Lower lobe of right lung (tissue), 2 donors: ENCODE results near the gene YIPF1. TPM values are rescaled to one million over a fixed set of nuclear protein-coding genes. Genes with fewer than 3 reads are reported as not detected.

Experiments
- ATAC-seq, 2 donors: fragments of 200-7000 bp; cut with Tn5 transposase; one replicate each; pipeline ENCODE4 v1.9.1; 2020 to 2022; ENCODE audit warnings: mild to moderate bottlenecking in 2 of 2, moderate library complexity in 2 of 2
- DNase-seq: peaks from one replicate; pipeline ENCODE4 v3.0.0-alpha.2; 2020
- H3K27ac ChIP-seq: fragments of 200-600 bp; one replicate; pipeline ENCODE4 v1.8.0; 2022
- H3K27me3 ChIP-seq: fragments of 200-600 bp; one replicate; pipeline ENCODE4 v1.8.0; 2022; ENCODE audit warnings: low read depth
- H3K36me3 ChIP-seq: fragments of 200-600 bp; one replicate; pipeline ENCODE4 v1.8.0; 2022; ENCODE audit warnings: mild to moderate bottlenecking
- H3K4me1 ChIP-seq: fragments of 200-600 bp; one replicate; pipeline ENCODE4 v1.8.0; 2022
- H3K4me3 ChIP-seq: fragments of 200-600 bp; one replicate; pipeline ENCODE4 v1.8.0; 2022; ENCODE audit warnings: mild to moderate bottlenecking
- H3K9me3 ChIP-seq: fragments of 200-600 bp; one replicate; pipeline ENCODE4 v1.8.0; 2022
- CTCF ChIP-seq: fragments of 200-600 bp; IDR thresholded peaks from one replicate; pipeline ENCODE4 v1.8.0; 2022; ENCODE audit warnings: antibody characterized with exemption, mild to moderate bottlenecking
- intact Hi-C: fragments of 100-400 bp; cut with DNase I; formaldehyde crosslinking; loops from one replicate; pipeline ENCODE4 v1.11.0; 2022
- total RNA-seq: library from RNA; stranded (reverse); fragmentation: NEBNext Ultra II Directional; extraction: Animal tissue kit (Norgen Biotek cat#: 25700); gene quantifications from one replicate; pipeline ENCODE4 v1.2.1, GENCODE V29; 2021
- donor health status: DM: no; HTN: yes; CAD: no; lungs with severe emphysema.

Gene YIPF1
- total RNA-seq, 1 donor from 2014 or later, result 24.5 TPM

GRCh38 chr1:53804181-53804580 is 85.4 kb downstream of the YIPF1 start:
- no peaks in the 10 kb centered on the region for H3K9me3 ChIP-seq
- intact Hi-C loops, result no loop called here
- no peaks in the 10 kb centered on the region for H3K4me1 ChIP-seq
- TF ChIP-seq CTCF, result no peak
- DNase-seq, result no peak
- peaks cover 61% of the 10 kb centered on the region for H3K36me3 ChIP-seq
- H3K27me3 ChIP-seq, result no peaks in the 10 kb centered on the region
- no peak overlapping the region for H3K4me3 ChIP-seq
- no peak for ATAC-seq
- H3K27ac ChIP-seq, result no peak overlapping the region

Other genes with a start within 250 kb of the YIPF1 start
- gene GLIS1, start 150.6 kb downstream of the YIPF1 start, total RNA-seq, result not detected
- 9.9 TPM for gene NDC1, start 51.5 kb downstream of the YIPF1 start, total RNA-seq
- gene DIO1, start 4.4 kb upstream of the YIPF1 start, total RNA-seq, result not detected
- gene IFT25, start 55.9 kb upstream of the YIPF1 start, total RNA-seq, result 23.7 TPM
- 16.5 TPM for gene LRRC42, start 56.6 kb upstream of the YIPF1 start, total RNA-seq
- 13.7 TPM for gene LDLRAD1, start 128.4 kb upstream of the YIPF1 start, total RNA-seq
- 475 TPM for gene TMEM59, start 163.4 kb upstream of the YIPF1 start, total RNA-seq
- gene TCEANC2, start 163.8 kb upstream of the YIPF1 start, total RNA-seq, result 5.3 TPM